Measurements from ENCODE around the gene RAB15.
"Not testable (repeated sequence)": the region's sequence is repeated elsewhere in the genome, so short reads cannot be mapped to it uniquely, and the experiment has no call there.

Gene RAB15

GRCh38 chr14:64937821-64938193, 34.3 kb downstream of the RAB15 start:
- no peak for DNase-seq (ENCODE audit: low read depth)

GRCh38 chr14:64937171-64937820, 34.8 kb downstream of the RAB15 start:
- no peak for DNase-seq (ENCODE audit: low read depth)

GRCh38 chr14:64935508-64935907, 36.6 kb downstream of the RAB15 start:
- DNase-seq (ENCODE audit: low read depth), result no peak

GRCh38 chr14:64934338-64934929, 37.7 kb downstream of the RAB15 start:
- DNase-seq (ENCODE audit: low read depth), result no peak

GRCh38 chr14:64932231-64932630, 39.9 kb downstream of the RAB15 start:
- DNase-seq (ENCODE audit: low read depth), result no peak

GRCh38 chr14:64931123-64931522, 41.0 kb downstream of the RAB15 start:
- no peak for DNase-seq (ENCODE audit: low read depth)

GRCh38 chr14:64930085-64930843, 41.9 kb downstream of the RAB15 start:
- no peak for DNase-seq (ENCODE audit: low read depth)

GRCh38 chr14:64929014-64929359, 43.1 kb downstream of the RAB15 start:
- DNase-seq (ENCODE audit: low read depth), result no peak

- DNase-seq (ENCODE audit: low read depth), result no peak
These were observed 43.7 kb downstream of the RAB15 start for GRCh38 chr14:64928239-64929013.

- no peak for DNase-seq (ENCODE audit: low read depth)
These were observed 45.1 kb downstream of the RAB15 start for GRCh38 chr14:64927031-64927430.

GRCh38 chr14:64926398-64926995, 45.6 kb downstream of the RAB15 start:
- DNase-seq (ENCODE audit: low read depth), result no peak

GRCh38 chr14:64923015-64923414, 49.1 kb downstream of the RAB15 start:
- no peak for DNase-seq (ENCODE audit: low read depth)

GRCh38 chr14:64920465-64920864, 51.7 kb downstream of the RAB15 start:
- DNase-seq (ENCODE audit: low read depth), result no peak

- DNase-seq (ENCODE audit: low read depth), result no peak
These were observed 52.5 kb downstream of the RAB15 start for GRCh38 chr14:64919618-64920017.

GRCh38 chr14:64919215-64919614, 52.9 kb downstream of the RAB15 start:
- no peak for DNase-seq (ENCODE audit: low read depth)

- no peak for DNase-seq (ENCODE audit: low read depth)
These were observed 53.9 kb downstream of the RAB15 start for GRCh38 chr14:64918216-64918615.

GRCh38 chr14:64915797-64916196, 56.3 kb downstream of the RAB15 start:
- no peak for DNase-seq (ENCODE audit: low read depth)

GRCh38 chr14:64915029-64915424, 57.1 kb downstream of the RAB15 start:
- DNase-seq (ENCODE audit: low read depth), result no peak

- peak; percentile 93 for DNase-seq (ENCODE audit: low read depth)
These were observed 57.7 kb downstream of the RAB15 start, which contains the start of gene CHURC1 for GRCh38 chr14:64914237-64915028. Gene CHURC1, plus strand, starts transcription at chr14:64914455. Its CDS starts 41 bp downstream, at chr14:64914496.

GRCh38 chr14:64913477-64913876, 58.7 kb downstream of the RAB15 start:
- DNase-seq (ENCODE audit: low read depth), result not testable (repeated sequence)

- no peak for DNase-seq (ENCODE audit: low read depth)
These were observed 59.9 kb downstream of the RAB15 start for GRCh38 chr14:64912261-64912660.

Measured in activated T-helper 9 cell treated with anti-CD3 and anti-CD28 coated beads, Interleukin-2, amount 50 U/mL, for 16 hours (primary cell).